Measurements from ENCODE around the gene NOXO1. TPM values are rescaled to one million over a fixed set of nuclear protein-coding genes. Genes with fewer than 3 reads are reported as not detected.

Gene NOXO1
- total RNA-seq, 6 donors from 2014 or later, result 2.1 to 5.4 (median 5.0) TPM; not detected in 1

DNA sequence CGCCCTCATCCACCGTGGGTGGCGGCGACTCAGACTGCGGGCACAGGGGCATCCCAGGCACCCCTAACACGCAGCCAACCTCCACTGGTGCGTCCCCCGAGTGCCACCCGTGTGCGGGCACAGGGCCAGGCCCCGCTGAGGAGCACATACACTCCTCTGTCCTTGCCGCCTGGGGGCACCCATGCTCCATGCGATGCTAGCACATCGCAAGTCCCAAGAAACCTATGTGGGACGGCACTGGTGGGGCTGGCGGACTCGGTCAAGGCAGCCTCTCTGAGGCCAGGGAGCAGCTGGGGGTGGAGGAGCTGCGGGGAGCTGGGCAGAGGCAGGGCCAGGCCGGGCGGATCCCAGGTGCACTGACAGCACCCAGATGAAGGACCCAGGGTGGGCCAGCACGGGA is 24.4 kb upstream of the NOXO1 start:
- peaks cover 17 to 29% (median 27%) of the 10 kb centered on the region in 4 donors for H3K36me3 ChIP-seq
- DNase-seq, result no peak
- H3K27ac ChIP-seq, result peak overlapping the region in 1 of 4 donors; percentile 49
- 63 to 64% methylated on average over 10 to 14 of the region's 21 CpGs for WGBS, 2 donors
- no peaks in the 10 kb centered on the region for H3K27me3 ChIP-seq
- ATAC-seq (ENCODE audit: low FRiP score in 2 of 2), result no peak
- peaks cover 54 to 67% (median 59%) of the 10 kb centered on the region in 4 donors for H3K4me1 ChIP-seq
- H3K9me3 ChIP-seq, result no peaks in the 10 kb centered on the region
- TF ChIP-seq POLR2AphosphoS5 (IDR thresholded peaks at IDR 0.05) (no peak), EP300 (IDR thresholded peaks at IDR 0.05) (no peak), POLR2A (IDR thresholded peaks at IDR 0.05) (no peak)
- TF ChIP-seq, protein P1, sequence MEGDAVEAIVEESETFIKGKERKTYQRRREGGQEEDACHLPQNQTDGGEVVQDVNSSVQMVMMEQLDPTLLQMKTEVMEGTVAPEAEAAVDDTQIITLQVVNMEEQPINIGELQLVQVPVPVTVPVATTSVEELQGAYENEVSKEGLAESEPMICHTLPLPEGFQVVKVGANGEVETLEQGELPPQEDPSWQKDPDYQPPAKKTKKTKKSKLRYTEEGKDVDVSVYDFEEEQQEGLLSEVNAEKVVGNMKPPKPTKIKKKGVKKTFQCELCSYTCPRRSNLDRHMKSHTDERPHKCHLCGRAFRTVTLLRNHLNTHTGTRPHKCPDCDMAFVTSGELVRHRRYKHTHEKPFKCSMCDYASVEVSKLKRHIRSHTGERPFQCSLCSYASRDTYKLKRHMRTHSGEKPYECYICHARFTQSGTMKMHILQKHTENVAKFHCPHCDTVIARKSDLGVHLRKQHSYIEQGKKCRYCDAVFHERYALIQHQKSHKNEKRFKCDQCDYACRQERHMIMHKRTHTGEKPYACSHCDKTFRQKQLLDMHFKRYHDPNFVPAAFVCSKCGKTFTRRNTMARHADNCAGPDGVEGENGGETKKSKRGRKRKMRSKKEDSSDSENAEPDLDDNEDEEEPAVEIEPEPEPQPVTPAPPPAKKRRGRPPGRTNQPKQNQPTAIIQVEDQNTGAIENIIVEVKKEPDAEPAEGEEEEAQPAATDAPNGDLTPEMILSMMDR (IDR thresholded peaks at IDR 0.05), result peak in 2 of 6 experiments; percentile 23 to 49
- H3K4me3 ChIP-seq, result no peak overlapping the region

DNA sequence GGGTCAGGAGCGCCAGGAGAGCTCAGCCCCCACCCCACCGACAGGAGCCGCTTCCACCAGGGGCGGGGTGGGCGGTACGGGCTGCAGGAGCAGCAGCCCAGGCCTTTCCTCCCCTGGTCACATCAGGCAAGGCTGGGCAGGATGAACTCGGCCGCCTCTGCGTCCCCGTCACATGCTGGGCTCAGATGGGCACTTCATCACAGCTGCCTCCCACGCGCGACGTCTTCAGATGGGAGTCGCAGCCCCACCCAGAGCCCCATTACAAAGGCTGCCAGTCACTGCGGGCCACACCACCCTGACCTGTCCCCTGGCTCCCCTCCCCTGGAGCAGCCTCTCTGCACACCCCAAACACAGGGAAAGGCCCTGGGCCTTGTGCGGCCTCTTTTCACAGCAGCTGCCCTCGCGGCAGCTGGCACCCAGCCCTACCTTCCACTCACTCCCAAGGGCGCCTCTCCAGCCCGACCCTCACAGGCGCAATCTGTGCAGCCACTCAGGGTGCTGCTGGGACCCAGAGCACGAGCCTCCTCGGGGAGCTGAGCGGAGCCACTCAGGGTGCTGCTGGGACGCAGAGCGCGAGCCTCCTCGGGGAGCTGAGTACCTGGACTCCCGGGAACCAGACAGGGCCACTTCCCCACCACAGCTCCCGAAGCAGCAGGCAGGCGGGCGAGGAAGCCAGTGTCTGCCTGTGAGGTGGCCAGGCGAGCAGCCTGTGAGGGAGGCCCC is 23.7 kb upstream of the NOXO1 start:
- Histone ChIP-seq H3K36me3 (peaks cover 17 to 36% (median 32%) of the 10 kb centered on the region in 4 donors), H3K4me3 (no peak overlapping the region), H3K9me3 (no peaks in the 10 kb centered on the region), H3K27ac (peak overlapping the region in 1 of 4 donors; percentile 49), H3K4me1 (peaks cover 48 to 60% (median 52%) of the 10 kb centered on the region in 4 donors), H3K27me3 (no peaks in the 10 kb centered on the region)
- ATAC-seq (ENCODE audit: low FRiP score in 2 of 2) (no peak), DNase-seq (peak in 1 of 2 donors; percentile 75)
- TF ChIP-seq POLR2A (IDR thresholded peaks at IDR 0.05) (no peak), POLR2AphosphoS5 (IDR thresholded peaks at IDR 0.05) (no peak), EP300 (IDR thresholded peaks at IDR 0.05) (no peak)
- TF ChIP-seq, protein P1 (IDR thresholded peaks at IDR 0.05), result no peak
- WGBS, 2 donors, result 69 to 80% methylated on average over 13 to 31 of the region's 34 CpGs

DNA sequence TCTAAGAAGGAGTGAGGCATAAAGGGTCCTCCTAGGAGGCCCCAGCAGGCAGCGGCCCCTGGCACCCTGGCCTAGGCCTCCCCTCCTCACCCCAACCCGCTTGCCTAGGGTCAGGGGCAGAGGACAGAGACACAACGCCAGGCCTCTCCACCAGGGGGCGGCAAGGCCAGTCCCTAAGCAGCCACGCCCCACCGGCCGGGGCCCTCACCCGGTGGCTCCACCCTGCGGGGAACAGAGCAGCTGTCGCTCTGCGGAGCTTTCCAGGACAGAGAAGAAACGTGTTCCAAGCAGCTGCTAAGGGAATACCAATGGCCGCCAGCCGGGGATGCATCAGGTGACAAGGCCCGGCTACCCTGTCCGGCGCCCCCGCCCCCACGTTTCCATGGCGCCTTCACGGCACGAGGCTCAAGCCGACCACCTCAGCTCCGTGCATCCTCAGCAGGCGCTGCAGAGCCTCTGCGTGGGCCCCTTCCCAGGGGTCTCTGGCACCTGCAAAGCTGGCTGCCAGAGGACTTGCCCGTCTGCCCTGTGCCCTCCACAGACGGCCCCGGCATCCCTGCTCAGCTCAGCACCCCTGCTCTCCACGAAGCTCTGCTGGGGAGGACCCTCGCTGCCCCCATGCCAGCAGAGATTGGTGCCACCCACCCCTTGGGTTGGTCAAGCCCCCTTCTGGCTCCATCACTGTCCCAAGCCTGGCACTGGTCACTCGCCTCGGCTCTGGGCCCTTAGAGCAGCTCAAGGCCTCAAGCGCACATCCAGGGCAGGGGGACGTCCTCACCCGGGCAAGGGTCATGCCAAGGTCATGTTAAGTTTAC is 22.8 kb upstream of the NOXO1 start:
- Histone ChIP-seq H3K36me3 (peaks cover 24 to 45% (median 41%) of the 10 kb centered on the region in 4 donors), H3K27me3 (no peaks in the 10 kb centered on the region), H3K9me3 (no peaks in the 10 kb centered on the region), H3K4me3 (no peak overlapping the region), H3K4me1 (peaks cover 47 to 58% (median 52%) of the 10 kb centered on the region in 4 donors), H3K27ac (peak overlapping the region in 1 of 4 donors; percentile 2)
- 4 to 76% methylated on average over 5 to 10 of the region's 36 CpGs for whole genome bisulfite sequencing, 2 donors
- TF ChIP-seq POLR2A (IDR thresholded peaks at IDR 0.05) (no peak), EP300 (IDR thresholded peaks at IDR 0.05) (no peak), POLR2AphosphoS5 (IDR thresholded peaks at IDR 0.05) (no peak)
- TF ChIP-seq, protein P1 (IDR thresholded peaks at IDR 0.05), result peak; percentile 92 to 97 (median 96)
- peak; percentile 88 to 89 for ATAC-seq (ENCODE audit: low FRiP score in 2 of 2)
- DNase-seq, result peak; percentile 92 to 96

DNA sequence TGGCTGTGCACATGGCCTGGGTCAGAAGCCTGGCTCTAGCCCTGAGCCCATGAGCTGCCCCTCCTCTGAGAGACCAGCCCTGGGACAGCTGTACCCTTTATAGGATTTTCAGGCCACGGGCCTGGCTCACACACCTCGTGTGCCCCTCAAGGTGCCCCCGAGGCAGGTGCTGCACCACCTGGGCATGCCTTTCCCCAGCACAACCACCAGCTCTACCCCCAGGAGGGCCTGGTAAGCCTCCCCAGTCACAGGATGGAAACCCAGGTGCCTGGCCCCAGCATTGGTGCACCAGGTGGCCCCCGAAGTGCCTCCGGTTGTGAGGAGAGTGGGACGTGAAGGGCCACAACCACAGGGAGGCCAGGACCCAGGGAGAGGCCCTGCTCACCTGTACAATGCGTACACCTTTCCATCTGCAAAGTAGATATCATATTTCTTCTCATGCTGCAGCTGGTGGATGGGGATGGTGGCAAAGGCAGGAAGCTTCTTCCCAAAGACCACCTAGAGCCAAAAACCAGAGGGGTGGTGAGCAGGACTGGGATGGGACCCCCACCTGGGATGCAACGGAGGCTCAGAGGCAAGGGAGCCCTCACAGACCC is 22.1 kb upstream of the NOXO1 start:
- Histone ChIP-seq H3K4me1 (peaks cover 40 to 51% (median 46%) of the 10 kb centered on the region in 4 donors), H3K27ac (no peak overlapping the region), H3K36me3 (peaks cover 26 to 52% (median 48%) of the 10 kb centered on the region in 4 donors), H3K4me3 (no peak overlapping the region), H3K9me3 (no peaks in the 10 kb centered on the region), H3K27me3 (no peaks in the 10 kb centered on the region)
- TF ChIP-seq POLR2A (IDR thresholded peaks at IDR 0.05), result no peak
- no peak for TF ChIP-seq EP300 (IDR thresholded peaks at IDR 0.05)
- TF ChIP-seq, protein P1 (IDR thresholded peaks at IDR 0.05), result no peak
- TF ChIP-seq POLR2AphosphoS5 (IDR thresholded peaks at IDR 0.05), result no peak
- DNase-seq, result no peak
- ATAC-seq (ENCODE audit: low FRiP score in 2 of 2), result no peak
- 80 to 94% methylated on average over 2 to 8 of the region's 8 CpGs for WGBS, 2 donors

Measured in upper lobe of left lung (tissue), 6 donors.